GM23338 (cell line): ENCODE results near the gene FAM234A. TPM values are rescaled to one million over a fixed set of nuclear protein-coding genes. Genes with fewer than 3 reads are reported as not detected.

Experiments used
- ATAC-seq: fragments of 200-7000 bp; cut with Tn5 transposase; 3 replicates; pipeline ENCODE4 v1.9.1; 2020
- DNase-seq: peaks from one replicate; pipeline ENCODE4 v3.0.0-alpha.2; 2015; ENCODE audit warnings: low spot score
- H2AFZ ChIP-seq: fragments of 200-600 bp; sonication (generic); 2 replicates; pipeline ENCODE4 v1.8.0; 2016; ENCODE audit warnings: antibody characterized with exemption, mild to moderate bottlenecking, moderate library complexity
- H3F3A ChIP-seq: fragments of 200-600 bp; sonication (generic); replicated peaks from 2 replicates; pipeline ENCODE4 v1.8.0; 2017; ENCODE audit warnings: antibody characterized with exemption, mixed run types, low read depth
- H3K27ac ChIP-seq: fragments of 200-600 bp; sonication (generic); 2 replicates; pipeline ENCODE4 v1.6.1; 2016; ENCODE audit warnings: low read depth
- H3K27me3 ChIP-seq: fragments of 200-600 bp; sonication (generic); 2 replicates; pipeline ENCODE4 v1.8.0; 2016; ENCODE audit warnings: mild to moderate bottlenecking, mixed run types, moderate library complexity; ENCODE audit not compliant: insufficient read depth
- H3K36me3 ChIP-seq: fragments of 200-600 bp; sonication (generic); 2 replicates; pipeline ENCODE4 v1.8.0; 2016; ENCODE audit warnings: mild to moderate bottlenecking; ENCODE audit not compliant: insufficient read depth
- H3K4me1 ChIP-seq: fragments of 200-600 bp; sonication (generic); 2 replicates; pipeline ENCODE4 v1.8.0; 2016; ENCODE audit warnings: mild to moderate bottlenecking, moderate library complexity; ENCODE audit not compliant: insufficient read depth
- H3K4me2 ChIP-seq: fragments of 200-600 bp; sonication (generic); 2 replicates; pipeline ENCODE4 v1.7.1; 2017; ENCODE audit warnings: mixed run types
- H3K4me3 ChIP-seq: fragments of 200-600 bp; sonication (generic); 2 replicates; pipeline ENCODE4 v1.6.1; 2016; ENCODE audit warnings: mixed run types
- H3K79me2 ChIP-seq: fragments of 200-600 bp; sonication (generic); replicated peaks from 2 replicates; pipeline ENCODE4 v1.8.0; 2017; ENCODE audit warnings: mild to moderate bottlenecking; ENCODE audit not compliant: insufficient read depth
- H3K9me2 ChIP-seq: fragments of 200-600 bp; sonication (generic); 2 replicates; pipeline ENCODE4 v1.8.0; 2017; ENCODE audit not compliant: insufficient read depth
- H4K20me1 ChIP-seq: fragments of 200-600 bp; sonication (generic); replicated peaks from 2 replicates; pipeline ENCODE4 v1.8.0; 2017; ENCODE audit warnings: mild to moderate bottlenecking; ENCODE audit not compliant: insufficient read depth
- H3K27ac Mint-ChIP-seq: 2 replicates; pipeline ENCODE4 v1.8.0; 2020; ENCODE audit warnings: inconsistent platforms, mild to moderate bottlenecking, moderate library complexity, mixed read lengths
- H3K27me3 Mint-ChIP-seq: 3 replicates; pipeline ENCODE4 v1.8.0; 2022; ENCODE audit warnings: low read depth, mild to moderate bottlenecking, moderate library complexity, mixed read lengths, inconsistent platforms; ENCODE audit not compliant: insufficient read depth, poor library complexity
- H3K36me3 Mint-ChIP-seq: 3 replicates; pipeline ENCODE4 v1.8.0; 2021; ENCODE audit warnings: low read depth, mild to moderate bottlenecking, inconsistent platforms, moderate library complexity, mixed read lengths
- H3K4me1 Mint-ChIP-seq: 3 replicates; pipeline ENCODE4 v1.8.0; 2020; ENCODE audit warnings: mild to moderate bottlenecking, inconsistent platforms, mixed read lengths
- H3K4me3 Mint-ChIP-seq: 3 replicates; pipeline ENCODE4 v1.8.0; 2021; ENCODE audit warnings: moderate library complexity, mild to moderate bottlenecking, inconsistent platforms, mixed read lengths
- H3K9me3 Mint-ChIP-seq: 3 replicates; pipeline ENCODE4 v1.8.0; 2020; ENCODE audit warnings: moderate library complexity, mild to moderate bottlenecking, inconsistent platforms, mixed read lengths
- CTCF ChIP-seq, 2 experiments: fragments of 200-600 bp in 1 of 2; sonication (generic) in 1 of 2; conservative IDR thresholded peaks; 2 replicates each; pipeline versions ENCODE4 v1.5.1 to v1.6.1; 2016 to 2017; ENCODE audit warnings: antibody characterized with exemption in 2 of 2, low read depth in 2 of 2, mild to moderate bottlenecking in 2 of 2, moderate library complexity in 1 of 2
- EZH2 ChIP-seq: fragments of 200-600 bp; sonication (generic); IDR thresholded peaks from one replicate; pipeline ENCODE4 v1.8.0; 2017; ENCODE audit warnings: antibody characterized with exemption, mild to moderate bottlenecking, low read depth; ENCODE audit not compliant: unreplicated experiment
- NANOG ChIP-seq: IDR thresholded peaks from 2 replicates; pipeline ENCODE4 v1.6.1; 2016; ENCODE audit warnings: antibody characterized with exemption, borderline replicate concordance
- STAT1 ChIP-seq: IDR thresholded peaks from one replicate; pipeline ENCODE4 v1.6.1; 2016; ENCODE audit warnings: antibody characterized with exemption; ENCODE audit not compliant: unreplicated experiment
- ZNF331 ChIP-seq: fragments of 250-450 bp; sonication (Bioruptor Pico); IDR thresholded peaks from 2 replicates; pipeline ENCODE4 v1.5.0; 2020; ENCODE audit warnings: low read depth, mild to moderate bottlenecking, moderate library complexity
- ZNF462 ChIP-seq: fragments of 250-450 bp; sonication (Bioruptor Pico); IDR thresholded peaks from 2 replicates; pipeline ENCODE4 v1.5.0; 2020; ENCODE audit warnings: mild to moderate bottlenecking, moderate library complexity
- polyA plus RNA-seq: library from polyadenylated mRNA; unstranded; fragments of >200 nt; fragmentation: Nextera tagmentation; extraction: Ambion mirVana; gene quantifications from 2 replicates; pipeline ENCODE4 v1.2.1, GENCODE V29; 2016
- total RNA-seq: library from RNA; depleted of rRNA; stranded (reverse); fragments of >200 nt; shearing (Covaris generic); gene quantifications from 2 replicates; pipeline ENCODE4 v1.2.3, GENCODE V29; 2014

FAM234A gene
- total and polyA plus RNA-seq, 2 experiments from 2014 or later = 41.9 to 128 TPM

DNA sequence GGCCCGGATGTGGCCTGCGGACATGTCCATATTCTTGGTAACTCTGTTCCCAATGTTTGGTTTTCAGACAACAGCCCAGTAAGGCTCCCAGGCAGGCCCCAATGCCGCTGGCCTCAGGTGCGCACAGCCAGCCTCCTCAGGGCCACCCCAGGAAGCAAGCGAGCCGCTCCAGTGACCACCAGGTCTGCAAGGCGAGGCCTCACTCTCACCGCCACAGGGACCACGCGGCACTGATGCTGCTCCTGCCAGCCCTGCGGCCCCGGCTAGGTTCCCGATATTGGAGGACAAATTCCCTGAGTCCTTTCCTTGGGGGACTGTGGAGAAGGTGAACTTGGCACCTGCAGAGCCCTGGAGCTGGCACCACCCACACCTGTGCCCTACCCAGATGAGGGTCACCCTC lies 67.3 kb downstream of the FAM234A start (continued):
- no peak for TF ChIP-seq ZNF462 (CRISPR knock-in tag)

- peaks cover 8% of the 10 kb centered on the region; the same call in 1 of the 3 replicates for H3K36me3 Mint-ChIP-seq
- Histone ChIP-seq H4K20me1 (peaks cover 12% of the 10 kb centered on the region), H3K4me3 (no peak overlapping the region), H3K4me2 (no peak overlapping the region), H3K4me1 (no peaks in the 10 kb centered on the region), H3K9me2 (no peaks in the 10 kb centered on the region), H3K36me3 (0 out of 2 replicates have a peak, but pooled peaks cover 3% of the 10 kb centered on the region), H3K27ac (no peak overlapping the region), H3K27me3 (no peaks in the 10 kb centered on the region), H3F3A (no peaks in the 10 kb centered on the region; the same call in 1 of the 2 replicates), H3K79me2 (peaks cover 2% of the 10 kb centered on the region; the same call in 1 of the 2 replicates), H2AFZ (no peak overlapping the region)
- ATAC-seq (peak; percentile 67), DNase-seq (no peak)
- peak overlapping the region; percentile 75; the same call in 1 of the 2 replicates for H3K27ac Mint-ChIP-seq
- no peaks in the 10 kb centered on the region for H3K9me3 Mint-ChIP-seq
- no peak overlapping the region for H3K4me3 Mint-ChIP-seq
- H3K4me1 Mint-ChIP-seq = no peaks in the 10 kb centered on the region
- peaks cover 10% of the 10 kb centered on the region for H3K27me3 Mint-ChIP-seq
- TF ChIP-seq ZNF462 (CRISPR knock-in tag) (no peak), NANOG (no peak), CTCF (conservative IDR thresholded peaks at IDR 0.05; ENCODE audit: low read depth in 2 of 2) (peak; percentile 11 to 32; a peak in 1 of 4 replicates), ZNF331 (no peak), EZH2 (no peak), STAT1 (no peak)
Observed at GRCh38 chr16:303760-304505, 69.3 kb downstream of the FAM234A start.
